Measurements from ENCODE around the gene CCNB3. TPM values are rescaled to one million over a fixed set of nuclear protein-coding genes. Genes with fewer than 3 reads are reported as not detected.
"Not testable (repeated sequence)": the region's sequence is repeated elsewhere in the genome, so short reads cannot be mapped to it uniquely, and the experiment has no call there.

CCNB3 gene
- total RNA-seq, 1 experiment from 2014 or later: 0.54 TPM

GRCh38 chrX:50332668-50333067 is 128.1 kb downstream of the CCNB3 start:
- not testable (repeated sequence) for DNase-seq (ENCODE audit: extremely low read depth, low read depth)

DNA sequence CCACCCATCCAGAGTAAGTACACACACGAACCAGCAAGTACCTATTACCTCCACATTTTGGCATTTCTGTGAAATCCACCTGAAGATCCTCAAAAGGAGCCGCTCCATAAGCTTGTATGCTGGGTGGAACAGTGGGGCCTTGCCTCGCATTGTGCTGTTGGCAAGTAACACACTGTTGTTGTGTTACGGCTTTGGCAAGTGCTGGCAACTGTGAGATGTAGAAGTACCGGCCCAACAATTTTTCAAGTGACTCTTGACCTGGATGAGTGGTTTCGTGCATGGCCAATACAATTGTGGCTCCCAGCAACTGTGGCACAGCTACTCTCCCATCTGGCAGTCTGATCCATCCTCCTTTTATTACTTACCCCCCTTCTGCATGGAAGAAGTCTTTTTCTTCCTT is 128.7 kb downstream of the CCNB3 start:
- DNase-seq (ENCODE audit: extremely low read depth, low read depth): no peak

DNA sequence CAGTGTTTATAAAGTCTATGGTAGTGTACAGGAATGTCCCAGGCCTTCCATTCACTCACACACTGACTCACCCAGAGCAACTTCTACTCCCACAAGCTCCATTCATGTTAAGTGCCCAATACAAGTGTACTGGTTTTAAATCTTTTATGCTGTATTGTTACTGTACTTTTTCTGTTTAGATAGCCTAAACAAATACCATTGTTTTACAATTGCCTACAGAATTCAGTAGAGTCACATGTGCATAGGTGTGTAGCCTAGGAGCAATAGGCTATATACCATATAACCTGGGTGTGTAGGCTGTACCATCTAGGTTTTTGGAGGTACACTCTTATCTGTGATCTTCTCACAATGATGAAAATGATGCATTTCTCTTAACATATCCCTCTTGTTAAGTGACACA is 139.4 kb downstream of the CCNB3 start:
- DNase-seq (ENCODE audit: extremely low read depth, low read depth): no peak

- no peak for DNase-seq (ENCODE audit: extremely low read depth, low read depth)
Observed at GRCh38 chrX:50372966-50373365, 168.4 kb downstream of the CCNB3 start.

DNA sequence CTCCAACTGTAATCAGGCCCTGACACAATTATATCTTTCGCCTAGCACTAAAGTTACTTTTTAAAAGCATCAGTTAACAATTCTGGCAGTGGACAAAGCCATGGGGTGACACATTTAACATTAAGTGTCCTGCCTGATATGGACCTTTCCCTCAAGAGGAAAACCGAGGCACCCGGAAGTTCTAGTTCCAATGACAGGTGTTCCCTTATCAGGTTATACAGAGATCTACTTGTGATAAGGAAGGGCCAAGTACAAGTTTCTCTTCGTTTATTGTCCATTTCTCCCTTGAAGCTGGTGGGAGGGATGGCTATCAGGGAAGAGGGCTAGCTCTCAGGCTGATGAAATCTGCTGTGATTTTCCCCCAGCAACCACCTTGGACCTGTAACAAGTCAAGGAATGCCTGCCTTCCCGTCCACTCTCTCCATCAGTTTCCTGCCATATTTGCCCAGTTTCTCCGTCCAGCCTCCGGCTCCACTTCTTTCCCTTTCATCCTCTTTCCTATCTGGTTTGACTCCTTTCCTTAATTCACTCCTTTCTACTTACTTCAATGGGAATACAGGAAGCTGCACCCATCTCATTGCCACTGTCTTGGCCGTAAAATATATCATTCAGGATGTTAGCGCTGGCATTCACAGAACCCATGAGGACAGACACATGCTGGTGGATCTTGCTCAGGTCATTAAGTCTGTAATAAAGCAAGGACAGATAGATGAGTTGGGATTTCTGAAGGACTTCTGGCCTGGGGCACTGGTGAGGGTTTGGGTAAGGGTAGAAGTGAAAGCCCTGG is 171.1 kb downstream of the CCNB3 start:
- no peak for DNase-seq (ENCODE audit: extremely low read depth, low read depth)

- DNase-seq (ENCODE audit: extremely low read depth, low read depth): no peak
Observed at GRCh38 chrX:50381729-50382415, 177.3 kb downstream of the CCNB3 start.

DNA sequence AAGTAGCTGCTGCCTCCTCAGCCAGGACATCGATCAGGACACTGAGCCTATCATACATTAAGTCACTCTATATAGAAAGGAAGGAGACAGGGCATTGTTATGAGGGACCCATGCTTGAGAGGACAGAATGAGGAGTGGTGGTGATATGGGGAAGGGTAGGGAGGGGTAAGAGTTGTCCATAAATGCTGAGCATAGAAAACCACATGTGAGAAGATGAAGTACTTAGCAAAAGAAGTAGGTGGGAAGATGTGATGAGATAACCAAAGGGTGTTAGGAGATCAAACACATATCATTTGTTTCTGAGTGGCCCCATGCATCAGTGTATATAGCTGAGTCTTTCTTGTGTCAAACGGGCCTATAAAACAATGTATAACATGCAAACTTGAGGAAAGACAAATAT is 182.0 kb downstream of the CCNB3 start:
- DNase-seq (ENCODE audit: extremely low read depth, low read depth): no peak

DNA sequence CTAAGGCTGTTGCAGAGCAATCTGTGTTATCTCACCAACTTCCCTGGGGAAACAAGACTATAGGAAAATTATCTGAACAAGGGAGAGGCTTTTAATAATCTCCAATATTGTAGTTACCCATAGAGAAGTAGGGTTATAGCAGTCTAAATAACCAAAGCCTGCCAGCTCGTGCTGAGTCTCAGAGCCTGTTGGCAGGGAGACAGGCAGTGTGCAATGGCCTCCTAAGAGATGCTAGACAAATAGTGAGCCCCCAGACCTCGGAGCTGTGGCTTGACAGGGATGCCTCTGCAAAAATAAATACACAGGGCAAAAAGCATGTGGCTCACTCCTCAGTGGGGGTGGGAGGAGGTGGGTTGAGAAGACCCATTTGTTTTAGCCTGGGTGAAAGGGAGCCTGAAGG is 189.3 kb downstream of the CCNB3 start:
- no peak for DNase-seq (ENCODE audit: extremely low read depth, low read depth)

Small RNA genes within 50 kb of the gene (small RNA-seq; reads per million reads assigned to genes)
- gene PYY3 (0 reads per million in 2 experiments), gene RF00019 (0 reads per million in 2 experiments)

Other genes with a start within 250 kb of the CCNB3 start
- gene AKAP4, start 3.8 kb upstream of the CCNB3 start, total RNA-seq (2014; rRNA removed; shearing (Covaris generic)): not detected in 2 replicates